Epithelial cell of prostate (primary cell): ENCODE measurements around the gene VASN.

Experiments used
- DNase-seq: peaks from one replicate; pipeline ENCODE4 v3.0.0-alpha.2; 2011; ENCODE audit warnings: low read depth, low spot score
- H3K27ac ChIP-seq: fragments of 450-650 bp; 2 replicates; pipeline ENCODE4 v1.5.1; 2017; ENCODE audit warnings: mild to moderate bottlenecking

Gene VASN

GRCh38 chr16:4350787-4351659 lies 20.6 kb upstream of the VASN start, which contains the start of gene PAM16:
TSS of gene PAM16 (minus strand) at chr16:4351321. CDS start at chr16:4351234, 87 bp downstream.
- peak within 1 kb of the TSS; percentile 72 for H3K27ac ChIP-seq
- DNase-seq: peak; percentile 52

GRCh38 chr16:4351880-4352279 lies 19.8 kb upstream of the VASN start:
- DNase-seq: no peak
- peak overlapping the region; percentile 72 for H3K27ac ChIP-seq

- DNase-seq: no peak
- H3K27ac ChIP-seq: no peak overlapping the region
Observed at GRCh38 chr16:4352843-4353242, 18.8 kb upstream of the VASN start.

GRCh38 chr16:4353675-4354074 lies 18.0 kb upstream of the VASN start:
- no peak for DNase-seq
- no peak overlapping the region for H3K27ac ChIP-seq

- DNase-seq: no peak
- H3K27ac ChIP-seq: no peak overlapping the region
Observed at GRCh38 chr16:4354512-4355409, 16.9 kb upstream of the VASN start.

GRCh38 chr16:4356820-4357219 lies 14.8 kb upstream of the VASN start:
- DNase-seq: no peak

GRCh38 chr16:4358236-4358635 lies 13.4 kb upstream of the VASN start:
- DNase-seq: no peak
- H3K27ac ChIP-seq: no peak overlapping the region

More at GRCh38 chr16:4356820-4357219, 14.8 kb upstream of the VASN start:
- H3K27ac ChIP-seq: no peak overlapping the region

- DNase-seq: no peak
- no peak overlapping the region for H3K27ac ChIP-seq
Observed at GRCh38 chr16:4358831-4359561, 12.7 kb upstream of the VASN start.

- no peak for DNase-seq
- no peak overlapping the region for H3K27ac ChIP-seq
Observed at GRCh38 chr16:4359914-4360313, 11.7 kb upstream of the VASN start.

- H3K27ac ChIP-seq: no peak overlapping the region
- no peak for DNase-seq
Observed at GRCh38 chr16:4360538-4361021, 11.1 kb upstream of the VASN start.

- DNase-seq: no peak
- no peak overlapping the region for H3K27ac ChIP-seq
Observed at GRCh38 chr16:4361033-4361943, 10.4 kb upstream of the VASN start.

GRCh38 chr16:4361944-4362311 lies 9.7 kb upstream of the VASN start:
- DNase-seq: no peak
- no peak overlapping the region for H3K27ac ChIP-seq

GRCh38 chr16:4362476-4363135 lies 9.0 kb upstream of the VASN start:
- DNase-seq: no peak
- H3K27ac ChIP-seq: no peak overlapping the region

- no peak overlapping the region for H3K27ac ChIP-seq
- no peak for DNase-seq
Observed at GRCh38 chr16:4364196-4365013, 7.2 kb upstream of the VASN start.

- DNase-seq: no peak
Observed at GRCh38 chr16:4365014-4365406, 6.6 kb upstream of the VASN start.

GRCh38 chr16:4365615-4366014 lies 6.0 kb upstream of the VASN start:
- H3K27ac ChIP-seq: no peak overlapping the region
- DNase-seq: no peak

More at GRCh38 chr16:4365014-4365406, 6.6 kb upstream of the VASN start:
- H3K27ac ChIP-seq: no peak overlapping the region

- no peak overlapping the region for H3K27ac ChIP-seq
- no peak for DNase-seq
Observed at GRCh38 chr16:4366016-4366415, 5.6 kb upstream of the VASN start.

- no peak overlapping the region for H3K27ac ChIP-seq
- DNase-seq: no peak
Observed at GRCh38 chr16:4367393-4367856, 4.2 kb upstream of the VASN start.
